CD4-positive, alpha-beta T cell treated with Interleukin-17A for 4 hours (primary cell): ENCODE measurements around the gene TBX6.

ENCODE experiments used
- DNase-seq: peaks from one replicate; pipeline ENCODE4 v3.0.0-alpha.2; 2020; ENCODE audit warnings: mixed read lengths

TBX6 gene

DNA sequence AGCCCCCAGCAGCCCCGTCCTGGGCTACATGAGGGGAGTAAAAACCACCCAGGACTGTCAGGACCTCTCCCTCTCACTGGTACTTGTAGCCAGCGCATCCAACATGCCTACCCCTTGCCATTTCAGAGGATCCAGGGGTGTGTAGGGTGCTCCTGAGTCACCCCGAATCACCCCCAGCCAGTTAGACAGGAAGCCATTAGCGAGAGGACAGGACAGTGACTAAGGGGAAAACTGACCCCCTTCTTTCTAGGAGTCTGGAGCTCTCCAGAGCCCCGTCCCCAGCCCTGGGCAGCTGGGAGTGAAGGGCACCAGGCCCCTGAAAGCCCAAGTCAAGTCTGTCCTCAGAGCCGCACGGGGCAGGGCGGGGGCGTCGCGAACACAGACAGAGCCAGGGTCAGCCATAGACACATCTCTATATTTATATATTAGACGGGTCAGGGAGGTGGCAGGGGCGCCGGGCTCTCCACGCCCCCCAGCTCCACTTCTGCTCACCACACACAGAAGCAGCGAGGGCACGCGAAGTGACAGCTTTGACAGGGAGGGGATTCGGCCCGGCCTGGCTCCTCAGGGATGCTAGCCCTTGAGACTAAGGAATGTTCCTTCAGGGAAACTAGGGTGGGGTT is 22.1 kb upstream of the TBX6 start:
- no peak for DNase-seq

DNA sequence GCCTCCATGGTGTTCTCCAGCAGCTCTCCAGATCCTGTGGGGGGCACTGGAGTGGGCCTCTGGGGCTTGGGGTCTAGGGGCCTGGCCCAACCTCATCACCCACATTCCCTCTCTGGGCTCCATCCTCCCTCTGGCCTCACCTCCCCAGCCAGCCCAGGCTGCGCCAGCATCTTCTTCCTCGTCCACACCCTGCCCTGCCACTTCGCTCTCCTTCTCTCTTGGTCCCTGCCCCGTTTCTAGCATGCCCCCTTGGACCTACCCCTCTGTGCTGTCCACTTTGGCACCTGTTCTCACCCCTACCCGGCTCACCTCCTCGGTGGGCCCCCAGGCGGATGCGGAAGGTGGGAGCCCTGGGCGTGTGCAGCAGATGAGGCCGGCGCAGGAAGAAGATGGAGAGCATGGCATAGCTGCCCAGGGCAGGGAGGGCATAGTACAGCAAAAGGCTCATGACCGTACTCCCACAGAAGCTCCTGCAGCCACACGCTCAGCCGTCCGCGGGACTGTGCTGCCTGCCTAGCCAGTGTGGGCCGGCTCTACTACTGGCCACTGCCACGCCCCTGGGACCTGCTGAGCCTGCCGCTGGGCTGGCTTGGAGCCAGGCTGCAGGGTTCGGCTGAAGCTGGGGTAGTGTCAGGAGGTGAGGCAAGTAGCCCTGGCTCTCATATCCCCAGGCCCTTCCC is 21.4 kb upstream of the TBX6 start, which contains the start of gene GDPD3:
GDPD3 (minus strand) TSS at position 507 of the 680 bp plus-strand sequence; CDS start at position 448, 59 bp downstream.
- DNase-seq = no peak

DNA sequence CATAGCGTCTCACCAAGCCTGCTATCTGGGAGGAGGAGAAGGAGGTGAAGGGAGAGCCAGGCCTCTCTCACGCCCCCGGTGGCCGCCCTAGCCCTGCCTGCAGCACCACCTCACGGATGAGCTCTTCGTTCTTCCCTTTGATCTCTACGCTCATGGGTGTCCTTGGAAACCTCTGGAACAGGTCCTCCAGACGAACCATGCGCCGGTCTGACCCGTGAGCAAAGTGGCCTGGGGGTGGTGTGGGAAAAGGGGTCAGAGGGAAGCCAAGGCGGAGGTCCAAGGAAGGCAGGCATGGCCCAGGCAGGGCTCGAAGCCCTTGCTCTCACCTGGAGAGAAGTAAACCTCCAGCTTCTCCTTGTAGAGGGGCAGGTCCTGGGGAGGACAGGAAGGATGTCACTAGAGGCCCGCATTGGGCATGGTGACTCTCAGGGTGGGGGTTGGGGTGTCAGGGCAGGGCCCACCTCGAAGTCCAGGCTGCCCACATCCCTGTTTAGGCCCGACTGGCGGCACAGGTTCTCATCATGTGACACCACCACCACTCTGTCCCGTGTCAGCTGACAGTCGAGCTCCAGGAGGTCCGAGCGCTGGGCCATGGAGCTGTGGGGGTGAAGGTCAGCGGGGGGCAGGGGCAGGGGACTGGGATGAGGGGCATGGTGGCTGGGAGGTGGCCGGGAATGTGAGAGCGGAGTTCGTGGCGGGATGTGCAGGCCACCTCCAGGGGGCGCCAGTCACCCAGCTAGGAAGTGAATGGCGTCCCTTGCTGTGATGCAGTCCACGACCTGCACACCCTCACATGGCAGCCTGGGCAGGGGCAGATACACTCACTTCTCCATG is 20.7 kb upstream of the TBX6 start:
- DNase-seq = peak; percentile 75

DNA sequence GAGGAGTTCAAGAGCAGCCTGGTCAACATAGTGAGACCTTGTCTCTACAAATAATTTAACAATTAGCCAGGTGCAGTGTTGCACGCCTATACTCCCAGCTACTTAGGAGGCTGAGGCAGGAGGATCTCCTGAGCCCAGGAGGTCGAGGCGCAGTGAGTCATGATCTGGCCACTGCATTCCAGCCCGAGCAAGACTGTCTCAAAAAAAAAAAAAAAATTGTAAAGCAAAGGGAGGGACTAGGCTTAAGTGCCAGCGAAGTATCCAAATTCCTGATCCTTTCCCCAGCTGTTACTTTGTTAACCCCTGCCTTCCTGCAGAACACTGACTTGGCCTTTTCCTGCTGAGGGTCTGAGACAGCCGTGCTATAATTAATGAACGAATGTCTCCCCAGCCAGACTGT is 18.9 kb upstream of the TBX6 start:
- no peak for DNase-seq

DNA sequence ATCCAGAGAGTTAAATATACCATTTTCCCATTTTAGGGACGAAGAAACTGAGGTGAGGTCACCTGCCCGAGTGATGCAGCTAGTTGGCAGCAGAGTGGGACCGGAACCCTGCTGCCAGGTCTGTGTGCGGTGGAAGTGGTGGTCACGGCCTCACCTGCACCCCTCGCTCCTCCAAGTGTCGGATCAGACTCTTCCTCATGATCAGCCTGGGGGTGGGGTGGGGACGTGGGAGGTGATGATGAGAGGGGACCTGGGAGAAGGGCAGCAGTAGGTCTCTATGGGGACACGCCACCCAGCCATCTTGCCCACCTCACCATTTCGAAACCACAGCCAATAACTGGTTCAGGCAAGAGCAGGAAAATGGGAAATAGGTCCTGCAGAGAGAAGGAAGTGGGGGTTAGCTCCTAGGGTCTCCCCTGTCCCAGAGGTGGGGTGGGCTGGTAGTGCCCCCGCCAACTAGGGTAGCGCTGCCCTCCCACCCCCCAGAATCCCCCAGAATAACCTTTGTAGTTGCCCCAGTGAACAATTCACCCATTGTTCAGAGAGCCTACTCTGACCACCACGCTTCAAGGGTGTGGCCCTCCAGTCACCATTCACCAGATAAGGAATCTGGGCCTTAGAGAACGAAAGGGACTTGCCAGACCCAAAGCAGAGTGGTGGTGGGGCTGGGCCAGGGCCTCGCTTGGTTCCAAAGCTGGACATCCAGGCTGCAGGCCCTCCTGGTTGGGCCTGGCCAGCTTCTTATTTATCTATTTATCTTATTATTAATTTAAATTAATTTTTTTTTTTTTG is 16.5 kb upstream of the TBX6 start:
- no peak for DNase-seq

DNA sequence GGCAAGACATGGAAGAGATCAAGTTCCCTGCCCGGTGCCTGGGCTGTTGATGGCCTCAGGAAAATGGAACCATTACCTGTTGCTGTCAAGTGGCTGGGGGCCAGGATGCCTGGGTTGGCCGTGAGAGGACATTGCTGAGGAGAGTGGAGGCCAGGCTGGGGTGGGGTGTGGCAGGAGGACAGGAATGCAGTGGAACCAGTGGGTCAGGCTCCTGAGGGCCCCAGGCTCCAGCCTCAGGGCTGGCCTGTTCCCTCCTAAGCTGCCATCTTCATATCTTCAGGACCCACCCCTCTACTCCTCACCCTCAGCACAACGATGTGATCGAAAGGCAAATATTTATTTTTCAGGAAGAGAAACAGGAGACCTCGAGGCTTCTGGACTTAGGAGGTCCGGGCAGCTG is 12.8 kb upstream of the TBX6 start:
- no peak for DNase-seq

DNA sequence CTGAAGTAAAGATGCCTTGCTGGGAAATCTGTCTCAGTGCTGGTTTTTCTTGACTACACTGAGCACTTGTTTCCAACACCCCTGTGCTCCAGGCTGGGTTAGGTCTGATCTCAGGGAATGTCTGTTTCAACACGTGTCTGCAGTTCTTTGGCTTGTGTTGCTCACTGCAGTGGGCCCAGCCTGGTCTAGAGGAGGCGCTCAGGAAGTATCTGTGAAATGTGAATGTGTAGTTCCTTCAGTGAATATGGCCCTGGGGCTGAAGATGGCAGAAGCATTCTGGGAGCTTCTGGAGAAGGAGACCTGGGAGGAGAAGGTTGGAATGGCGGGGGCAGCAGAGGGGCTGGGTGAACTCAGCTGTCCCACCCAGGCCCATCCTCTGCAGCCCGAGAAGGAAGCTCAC is 12.4 kb upstream of the TBX6 start:
- DNase-seq = no peak

DNA sequence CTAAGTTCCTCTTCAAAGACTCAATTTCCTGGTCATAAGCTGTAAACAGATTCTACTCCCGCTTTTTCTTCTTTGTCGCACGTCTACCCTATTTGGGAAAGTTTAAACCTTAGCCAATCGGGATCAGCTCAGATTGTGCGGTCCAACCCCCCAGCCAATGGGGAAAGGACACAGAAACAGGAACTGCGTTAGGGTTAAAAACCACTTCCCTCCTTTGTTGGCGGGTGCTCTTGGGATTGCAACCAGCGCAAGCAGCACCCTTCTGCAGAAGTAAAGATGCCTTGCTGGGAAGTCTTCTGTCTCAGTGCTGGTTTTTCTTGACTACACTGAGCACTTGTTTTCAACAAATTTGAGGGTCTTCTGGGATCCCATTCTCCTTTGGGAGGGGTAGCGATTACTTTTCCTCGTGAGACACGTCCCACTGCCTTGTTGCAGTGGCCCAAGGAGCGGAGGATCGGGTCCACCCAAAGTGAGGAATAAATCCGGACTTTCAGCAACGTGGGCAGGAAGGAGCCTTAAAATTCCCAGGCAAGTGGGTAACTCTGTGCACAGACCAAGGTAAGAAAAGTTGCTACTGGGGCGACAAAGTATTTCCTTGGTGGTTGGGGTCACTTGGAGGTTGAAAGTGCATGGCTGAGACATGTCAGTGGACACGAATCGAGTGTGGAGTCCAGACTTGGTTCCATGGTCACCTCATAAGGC is 5.3 kb upstream of the TBX6 start:
- DNase-seq = peak; percentile 20

DNA sequence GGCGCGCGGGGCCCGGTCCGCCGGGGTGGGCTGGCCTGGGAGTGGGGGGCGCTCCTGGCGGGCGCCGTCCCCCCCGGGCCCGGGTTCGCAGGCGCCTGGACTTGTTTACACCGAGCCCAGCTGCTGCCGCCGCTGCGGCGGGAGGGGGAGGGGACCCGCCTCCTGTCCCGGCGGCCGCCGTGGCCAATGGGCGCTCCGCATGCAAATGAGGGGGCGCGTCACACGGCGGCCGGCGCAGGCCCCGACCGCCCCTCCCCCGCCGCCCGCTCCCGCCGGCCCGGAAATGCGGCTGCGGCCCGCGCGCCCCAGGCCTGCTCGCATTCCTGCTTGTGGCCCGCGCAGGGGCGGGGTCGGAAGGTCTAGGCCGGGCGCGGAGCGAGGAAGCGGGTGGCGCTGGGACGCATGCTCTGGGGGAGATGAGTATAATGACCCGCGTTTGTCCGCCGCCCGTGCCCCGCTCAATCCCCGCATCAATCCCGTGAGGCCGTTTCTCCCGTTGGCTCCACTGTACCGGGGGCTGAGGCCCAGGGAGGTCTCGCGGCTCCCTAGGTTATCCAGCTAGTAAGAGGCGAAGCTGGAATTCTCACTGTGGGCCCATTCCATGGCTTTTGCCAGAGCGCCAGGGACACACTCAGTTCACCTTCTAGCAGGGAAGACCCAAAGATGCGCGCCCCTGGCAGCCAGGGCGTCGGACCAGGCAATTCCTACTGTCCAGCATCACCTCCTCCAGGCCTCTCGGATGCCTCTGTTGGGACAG is 4.6 kb upstream of the TBX6 start, which contains the start of gene YPEL3:
YPEL3 (minus strand) TSS at position 109 of the 757 bp plus-strand sequence. CDS start 731 bp downstream, outside the sequence.
- DNase-seq = peak; percentile 93

DNA sequence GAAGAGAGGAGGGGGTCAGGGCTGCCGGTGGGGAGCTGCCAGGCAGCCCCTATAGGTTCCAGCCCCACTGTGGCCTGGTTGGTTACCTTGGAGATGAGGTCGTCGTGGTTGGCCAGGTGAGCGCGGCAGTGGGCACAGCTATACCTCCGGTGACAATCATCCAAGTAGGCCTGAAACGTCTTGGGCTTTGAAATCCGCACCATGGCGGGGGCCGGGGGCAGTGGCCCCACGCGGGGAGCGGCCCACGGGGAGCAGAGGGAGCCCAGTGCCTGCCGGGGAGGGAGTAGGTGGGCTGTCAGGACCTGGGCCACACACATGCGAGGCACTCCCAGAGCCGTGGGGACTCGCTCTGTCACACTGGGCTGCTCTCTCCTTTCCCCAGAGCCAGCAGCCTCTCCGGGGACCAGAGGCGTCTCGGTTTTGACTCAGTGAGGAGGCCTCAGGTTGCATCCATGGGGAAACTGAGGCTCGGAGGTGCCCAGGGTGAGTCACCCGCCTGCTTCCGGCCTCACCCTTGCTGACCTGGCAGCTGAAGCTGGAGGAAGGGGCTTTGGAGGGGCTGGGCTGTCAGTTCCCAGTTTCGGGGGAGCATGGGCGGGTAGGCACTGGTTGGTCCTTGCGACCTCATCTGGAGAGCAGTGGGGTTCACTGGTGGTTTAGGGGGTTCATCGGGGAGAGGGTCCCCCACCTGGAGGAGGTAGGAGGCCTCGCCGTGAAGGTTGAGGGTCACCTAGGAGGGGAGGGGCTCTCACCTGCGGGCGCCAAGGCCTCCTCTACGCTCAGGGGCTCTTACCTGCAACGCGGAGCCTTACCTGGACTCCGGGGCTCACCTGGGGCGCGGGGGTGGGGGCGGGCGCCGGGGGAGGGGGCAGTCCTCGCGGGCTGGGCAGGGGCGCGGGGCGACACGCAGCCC is 3.7 kb upstream of the TBX6 start:
- peak; percentile 47 for DNase-seq

DNA sequence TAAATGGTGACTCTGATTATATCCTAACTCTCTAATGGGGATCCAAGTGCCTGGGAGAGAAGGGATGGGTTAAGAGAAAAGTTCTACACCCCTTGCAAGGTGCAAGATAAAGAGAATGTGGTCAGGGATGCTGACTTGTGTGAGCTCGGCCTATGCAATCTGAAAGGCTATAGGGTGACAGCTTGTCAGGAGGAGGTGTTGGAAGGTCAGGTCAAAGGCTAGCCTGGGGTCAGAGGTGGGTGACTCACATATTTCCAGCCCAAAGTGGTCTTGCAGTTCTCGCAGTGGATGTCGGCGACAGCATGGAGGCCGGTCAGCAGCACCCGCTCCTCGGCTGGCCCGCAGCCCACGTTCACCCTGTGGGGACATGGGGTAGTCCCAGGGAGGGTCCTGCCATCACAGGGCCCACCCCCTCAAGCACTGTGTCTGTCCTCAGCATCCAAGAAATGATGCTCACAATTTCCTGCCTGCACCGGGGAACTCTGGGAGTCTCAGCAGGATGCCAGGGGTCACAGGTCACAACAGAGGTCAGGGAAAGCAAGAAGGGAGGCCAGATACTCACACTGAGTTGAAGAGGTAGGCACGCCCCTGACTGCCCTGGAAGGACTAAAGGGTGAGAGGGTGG is 2.9 kb upstream of the TBX6 start:
- no peak for DNase-seq

DNA sequence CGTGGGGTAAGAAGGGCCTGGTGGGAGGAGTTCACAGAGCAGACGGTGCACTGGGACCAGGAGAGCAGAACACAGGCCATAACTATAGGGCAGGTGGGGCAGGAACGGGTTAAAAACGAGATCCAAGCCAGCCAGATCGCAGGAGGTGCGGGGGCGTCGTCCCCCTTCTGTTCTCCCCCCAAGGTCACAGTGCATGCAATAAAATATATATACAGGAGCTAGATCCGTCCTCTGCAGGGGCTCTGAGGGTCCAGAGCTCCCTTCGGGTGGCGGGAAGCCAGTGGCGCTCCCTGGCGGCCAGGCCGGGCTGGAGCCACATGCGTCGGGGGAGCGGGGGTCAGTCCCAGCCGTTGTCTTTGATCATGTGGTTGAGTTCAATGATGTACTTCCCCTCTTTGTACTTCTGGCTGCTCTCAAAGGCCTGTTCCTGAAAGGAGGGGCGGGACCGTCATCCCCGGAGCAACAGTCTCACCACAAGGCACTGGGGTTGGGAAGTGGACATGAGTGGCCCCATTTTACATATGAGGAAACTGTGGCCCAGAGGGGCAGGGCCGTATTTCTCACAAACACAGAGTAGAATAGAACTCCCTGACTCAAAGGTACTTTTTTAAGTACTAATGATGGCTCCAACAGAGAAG is 768 bp upstream of the TBX6 start:
- DNase-seq = peak; percentile 60

DNA sequence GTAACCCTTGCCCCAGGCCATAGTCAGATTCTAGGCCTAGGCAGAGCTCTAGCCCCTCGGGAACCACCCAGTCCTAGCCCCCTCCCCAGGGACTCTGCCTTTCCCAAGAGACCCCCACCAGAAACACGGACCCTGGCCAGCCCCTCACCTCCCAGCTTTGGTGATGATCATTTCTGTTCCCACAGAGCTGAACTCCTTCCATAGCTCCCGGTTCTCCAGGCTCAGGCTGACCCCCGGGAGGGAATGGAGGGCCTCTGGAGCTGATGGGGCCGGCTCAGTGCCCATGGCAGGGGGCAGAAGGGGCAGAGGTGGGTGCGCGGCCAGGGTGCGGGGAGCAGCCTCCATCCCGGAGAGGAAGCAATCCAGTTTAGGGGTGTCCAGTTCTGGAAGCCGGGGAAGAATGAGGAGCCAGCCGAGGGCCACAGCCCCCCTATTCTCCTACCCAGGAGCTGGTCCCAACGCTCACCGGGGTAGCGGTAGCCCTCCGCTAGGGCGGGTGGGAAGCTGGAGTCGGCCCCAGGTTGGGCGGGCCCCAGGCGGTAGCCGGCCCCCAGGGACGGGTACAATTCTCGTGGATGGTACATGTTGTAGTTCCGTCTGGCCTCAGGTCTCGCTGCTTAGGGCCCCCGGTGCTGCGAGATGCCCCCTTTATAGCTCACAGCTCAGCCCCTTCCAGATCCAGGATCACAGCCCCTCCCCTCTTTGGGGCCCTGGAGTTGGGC is 953 bp downstream of the TBX6 start:
- no peak for DNase-seq

DNA sequence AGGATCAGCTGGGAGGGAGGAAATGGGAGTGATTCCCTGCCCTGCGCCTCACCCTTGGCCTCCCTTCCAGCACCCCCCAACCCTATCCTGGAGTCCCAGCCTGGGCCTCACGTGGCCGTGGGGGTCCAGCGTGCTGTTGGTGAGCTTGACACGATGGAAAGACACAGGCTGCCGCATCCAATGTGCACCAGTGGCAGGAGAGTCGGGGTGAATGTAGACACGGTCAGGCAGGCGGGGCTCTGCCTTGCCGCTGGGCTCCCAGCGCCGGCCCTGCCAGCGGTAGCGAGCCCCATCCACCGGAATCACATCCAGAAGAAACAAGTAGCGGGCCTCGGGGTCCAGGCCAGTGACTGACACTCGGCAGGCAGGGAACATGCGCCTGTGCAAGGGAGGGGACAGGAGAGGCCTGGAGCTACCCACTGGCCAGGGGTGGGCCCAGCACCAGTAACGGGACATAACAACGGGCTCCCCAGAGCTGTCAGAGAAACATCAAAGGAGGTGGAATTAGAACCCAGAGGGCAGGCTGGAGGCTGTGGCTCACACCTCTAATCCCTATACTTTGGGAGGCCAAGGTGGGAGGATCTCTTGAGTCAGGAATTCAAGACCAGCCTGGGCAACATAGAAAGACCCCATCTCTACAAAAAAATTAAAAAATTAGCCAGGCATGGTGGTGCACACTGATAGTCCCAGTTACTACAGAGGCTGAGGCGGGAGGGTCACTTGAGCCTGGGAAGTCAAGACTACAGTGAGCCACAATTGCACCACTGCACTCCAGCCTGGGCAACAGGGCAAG is 2.7 kb downstream of the TBX6 start:
- DNase-seq = no peak

DNA sequence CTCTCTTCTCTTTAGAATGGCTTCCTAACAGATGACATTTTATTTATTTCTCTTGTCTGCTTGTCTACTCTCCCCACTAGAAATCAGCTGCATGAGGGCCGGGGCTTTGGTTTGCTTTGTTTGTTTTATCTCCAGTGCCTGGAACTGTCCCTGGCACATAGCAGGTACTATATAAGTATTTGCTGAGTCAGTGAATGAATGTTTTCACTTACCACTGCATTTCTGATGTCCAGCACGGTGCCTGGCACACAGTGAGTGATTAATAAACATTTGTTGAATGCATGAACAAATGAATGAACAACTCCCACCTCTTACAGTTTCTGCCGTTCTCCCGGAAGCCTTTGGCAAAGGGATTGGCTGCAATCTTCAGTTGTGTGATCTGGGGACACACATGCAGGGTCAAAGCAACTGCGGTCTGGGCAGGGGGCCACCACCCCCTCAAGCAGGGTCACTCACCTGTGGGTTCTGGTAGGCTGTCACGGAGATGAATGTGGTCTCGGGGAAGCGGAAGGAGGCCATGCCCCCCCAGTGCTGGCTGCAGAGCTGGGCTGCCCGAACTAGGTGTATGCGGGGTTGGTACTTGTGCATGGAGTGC is 3.4 kb downstream of the TBX6 start:
- DNase-seq = no peak

DNA sequence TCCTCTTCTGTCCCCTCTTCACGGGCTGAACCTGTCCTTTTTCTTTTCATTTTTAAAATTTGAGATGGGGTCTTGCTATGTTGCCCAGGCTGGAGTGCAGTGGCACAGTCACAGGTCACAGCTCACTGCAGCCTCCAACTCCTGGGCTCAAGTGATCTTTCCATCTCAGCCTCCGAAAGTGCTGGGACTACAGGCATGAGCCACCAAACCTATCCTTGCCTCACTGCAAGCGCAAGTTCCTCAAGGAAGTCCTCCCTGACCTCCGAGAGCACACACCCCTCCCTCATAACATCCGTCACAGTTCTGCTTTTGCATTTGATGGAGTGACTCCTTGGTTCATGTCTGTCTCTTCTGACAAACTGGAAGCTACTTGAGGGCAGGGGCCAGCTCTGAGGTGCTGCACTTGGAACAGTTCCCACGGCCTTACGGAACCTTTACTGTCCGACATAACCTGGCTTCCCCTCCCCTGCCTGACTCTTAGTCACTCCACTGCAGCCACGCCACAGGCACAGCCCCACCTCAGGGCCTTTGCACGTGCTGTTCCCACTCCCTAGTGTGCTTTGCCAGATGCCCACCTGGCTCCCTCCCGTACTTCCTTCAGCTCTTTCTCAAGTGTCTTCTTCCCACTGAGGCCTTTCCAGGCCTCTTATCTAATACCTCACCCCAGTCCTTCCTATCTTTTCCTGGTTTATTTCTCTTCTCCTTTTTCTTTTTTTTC is 4.4 kb downstream of the TBX6 start:
- DNase-seq = no peak
